Memory B cell (primary cell): ENCODE measurements around the gene ATP5MG.
"Not testable (repeated sequence)": the region's sequence is repeated elsewhere in the genome, so short reads cannot be mapped to it uniquely, and the experiment has no call there.

Experiments
- ATAC-seq: fragments of 150-1000 bp; cut with Tn5 transposase; 2 replicates; pipeline ENCODE4 v1.10.0; 2021; ENCODE audit warnings: low read depth, mild to moderate bottlenecking, moderate library complexity
- DNase-seq, 2 donors: peaks; one replicate each; pipeline ENCODE4 v3.0.0; 2022; ENCODE audit warnings: low spot score in 2 of 2
- H3K27ac Mint-ChIP-seq: one replicate; pipeline ENCODE4 v1.8.0; 2022; ENCODE audit warnings: mild to moderate bottlenecking, moderate library complexity, mixed read lengths
- H3K27me3 Mint-ChIP-seq: one replicate; pipeline ENCODE4 v1.8.0; 2022; ENCODE audit warnings: mixed read lengths
- H3K36me3 Mint-ChIP-seq: one replicate; pipeline ENCODE4 v1.8.0; 2022; ENCODE audit warnings: mild to moderate bottlenecking, mixed read lengths
- H3K4me1 Mint-ChIP-seq: one replicate; pipeline ENCODE4 v1.8.0; 2022; ENCODE audit warnings: mixed read lengths
- H3K4me3 Mint-ChIP-seq: one replicate; pipeline ENCODE4 v1.8.0; 2022; ENCODE audit warnings: mild to moderate bottlenecking, moderate library complexity, mixed read lengths
- H3K9me3 Mint-ChIP-seq: one replicate; pipeline ENCODE4 v1.8.0; 2022; ENCODE audit warnings: mixed read lengths

The ATP5MG gene

GRCh38 chr11:118383657-118384056, 17.7 kb upstream of the ATP5MG start:
- H3K9me3 Mint-ChIP-seq = no peaks in the 10 kb centered on the region
- no peaks in the 10 kb centered on the region for H3K27me3 Mint-ChIP-seq
- no peak for ATAC-seq
- no peak overlapping the region for H3K27ac Mint-ChIP-seq
- DNase-seq = no peak
- peaks cover 43% of the 10 kb centered on the region for H3K36me3 Mint-ChIP-seq
- no peak overlapping the region for H3K4me3 Mint-ChIP-seq
- H3K4me1 Mint-ChIP-seq = no peaks in the 10 kb centered on the region

GRCh38 chr11:118396097-118396501, 5.3 kb upstream of the ATP5MG start:
- Mint-ChIP-seq H3K4me3 (no peak overlapping the region), H3K9me3 (no peaks in the 10 kb centered on the region), H3K27me3 (no peaks in the 10 kb centered on the region), H3K27ac (peak overlapping the region; percentile 99), H3K36me3 (peaks cover 14% of the 10 kb centered on the region), H3K4me1 (peaks cover 12% of the 10 kb centered on the region)
- DNase-seq = no peak
- no peak for ATAC-seq

DNA sequence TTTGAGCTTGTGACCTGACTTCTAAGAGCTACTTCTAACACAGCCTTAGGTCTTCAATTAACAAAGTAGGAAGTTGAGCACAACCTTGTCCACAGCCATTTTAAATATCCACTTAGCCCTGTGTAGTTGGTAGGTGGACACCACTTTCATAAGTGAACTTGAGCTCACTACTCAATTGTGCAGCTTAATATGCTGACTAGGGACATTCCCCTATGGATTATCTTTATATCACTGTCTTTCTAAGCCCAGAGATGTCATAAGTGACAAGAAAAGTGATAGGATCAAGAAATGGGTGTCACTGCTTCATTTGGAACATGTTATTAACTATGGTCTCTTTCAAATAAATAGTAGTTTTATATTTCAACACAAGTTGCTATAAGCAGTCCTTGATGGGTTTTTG, 4.0 kb upstream of the ATP5MG start:
- no peak overlapping the region for H3K4me3 Mint-ChIP-seq
- peak overlapping the region; percentile 99 for H3K27ac Mint-ChIP-seq
- peaks cover 19% of the 10 kb centered on the region for H3K4me1 Mint-ChIP-seq
- DNase-seq (no peak), ATAC-seq (no peak)
- H3K36me3 Mint-ChIP-seq = peaks cover 11% of the 10 kb centered on the region
- no peaks in the 10 kb centered on the region for H3K9me3 Mint-ChIP-seq
- H3K27me3 Mint-ChIP-seq = no peaks in the 10 kb centered on the region

- no peak overlapping the region for H3K4me3 Mint-ChIP-seq
- peak; percentile 75 for ATAC-seq
- H3K27ac Mint-ChIP-seq = peak overlapping the region; percentile 99
- H3K36me3 Mint-ChIP-seq = peaks cover 9% of the 10 kb centered on the region
- peak in 1 of 2 donors; percentile 32 for DNase-seq
- no peaks in the 10 kb centered on the region for H3K27me3 Mint-ChIP-seq
- peaks cover 22% of the 10 kb centered on the region for H3K4me1 Mint-ChIP-seq
- no peaks in the 10 kb centered on the region for H3K9me3 Mint-ChIP-seq
Measured at GRCh38 chr11:118398791-118399559, 2.4 kb upstream of the ATP5MG start.

- H3K4me3 Mint-ChIP-seq = peak overlapping the region; percentile 91
- peak overlapping the region; percentile 99 for H3K27ac Mint-ChIP-seq
- ATAC-seq = no peak
- peaks cover 34% of the 10 kb centered on the region for H3K4me1 Mint-ChIP-seq
- no peak for DNase-seq
- H3K27me3 Mint-ChIP-seq = no peaks in the 10 kb centered on the region
- H3K36me3 Mint-ChIP-seq = peaks cover 5% of the 10 kb centered on the region
- H3K9me3 Mint-ChIP-seq = no peaks in the 10 kb centered on the region
Measured at GRCh38 chr11:118401880-118402590, 629 bp downstream of the ATP5MG start.

DNA sequence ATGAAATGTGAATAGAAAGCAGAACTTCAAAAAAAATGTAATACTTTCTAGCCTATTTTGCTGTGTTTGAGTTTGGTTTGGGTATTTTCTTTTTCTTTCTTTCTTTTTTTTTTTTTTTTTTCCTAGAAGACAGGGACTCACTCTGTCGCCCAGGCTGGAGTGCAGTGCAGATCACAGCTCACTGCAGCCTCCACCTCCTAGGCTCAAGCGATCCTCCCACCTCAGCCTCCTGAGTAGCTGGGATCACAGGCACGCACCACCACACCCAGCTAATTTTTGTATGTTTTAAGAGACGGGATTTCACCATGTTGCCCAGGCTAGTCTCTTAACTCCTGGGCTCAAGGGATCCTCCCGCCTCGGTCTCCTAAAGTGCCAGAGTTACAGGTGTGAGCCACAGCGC, 1.2 kb downstream of the ATP5MG start:
- peaks cover 34% of the 10 kb centered on the region for H3K4me1 Mint-ChIP-seq
- not testable (repeated sequence) for ATAC-seq

DNA sequence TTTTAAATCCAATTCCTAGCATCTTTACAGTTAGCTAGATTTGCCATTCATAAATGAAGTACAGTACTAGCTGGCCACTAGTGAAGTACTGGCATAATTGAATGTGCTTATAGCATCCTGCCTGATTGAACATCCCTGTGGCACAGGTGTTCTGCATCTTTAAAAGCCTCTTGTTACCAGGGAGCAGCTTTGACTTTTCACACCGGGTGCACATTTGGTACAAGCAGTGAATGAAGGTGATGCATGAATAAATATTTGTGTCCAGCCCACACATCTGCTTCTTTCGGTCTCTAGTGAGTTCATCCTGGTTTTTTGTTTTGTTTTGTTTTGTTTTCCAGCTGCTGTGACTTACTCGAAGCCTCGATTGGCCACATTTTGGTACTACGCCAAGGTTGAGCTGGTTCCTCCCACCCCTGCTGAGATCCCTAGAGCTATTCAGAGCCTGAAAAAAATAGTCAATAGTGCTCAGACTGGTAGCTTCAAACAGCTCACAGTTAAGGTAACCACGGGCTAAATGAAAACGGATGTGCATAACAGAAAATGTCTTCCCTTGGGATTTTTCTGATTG, 5.3 kb downstream of the ATP5MG start:
- Mint-ChIP-seq H3K27ac (peak overlapping the region; percentile 50), H3K36me3 (peaks cover 15% of the 10 kb centered on the region), H3K4me3 (no peak overlapping the region), H3K27me3 (no peaks in the 10 kb centered on the region), H3K9me3 (no peaks in the 10 kb centered on the region), H3K4me1 (peaks cover 31% of the 10 kb centered on the region)
- DNase-seq (no peak), ATAC-seq (no peak)

More for the DNA sequence above, 1.2 kb downstream of the ATP5MG start:
- not testable (repeated sequence) for H3K27ac Mint-ChIP-seq, H3K36me3 Mint-ChIP-seq, H3K27me3 Mint-ChIP-seq, H3K9me3 Mint-ChIP-seq, DNase-seq
- H3K4me3 Mint-ChIP-seq = peak overlapping the region; percentile 91

- DNase-seq (no peak), ATAC-seq (no peak)
- Mint-ChIP-seq H3K27me3 (no peaks in the 10 kb centered on the region), H3K27ac (peak overlapping the region; percentile 51), H3K36me3 (peaks cover 16% of the 10 kb centered on the region), H3K9me3 (no peaks in the 10 kb centered on the region), H3K4me3 (no peak overlapping the region), H3K4me1 (peaks cover 15% of the 10 kb centered on the region)
Measured at GRCh38 chr11:118410055-118410745, 8.8 kb downstream of the ATP5MG start.

- Mint-ChIP-seq H3K27ac (no peak overlapping the region), H3K4me1 (peaks cover 11% of the 10 kb centered on the region), H3K36me3 (peaks cover 14% of the 10 kb centered on the region), H3K9me3 (no peaks in the 10 kb centered on the region), H3K27me3 (no peaks in the 10 kb centered on the region), H3K4me3 (no peak overlapping the region)
- ATAC-seq (no peak), DNase-seq (no peak)
Measured at GRCh38 chr11:118411530-118411929, 10.1 kb downstream of the ATP5MG start.

GRCh38 chr11:118412921-118413320, 11.5 kb downstream of the ATP5MG start:
- H3K27me3 Mint-ChIP-seq = no peaks in the 10 kb centered on the region
- H3K9me3 Mint-ChIP-seq = no peaks in the 10 kb centered on the region
- peaks cover 14% of the 10 kb centered on the region for H3K36me3 Mint-ChIP-seq
- no peak for DNase-seq
- ATAC-seq = no peak
- H3K4me3 Mint-ChIP-seq = no peak overlapping the region
- no peak overlapping the region for H3K27ac Mint-ChIP-seq
- peaks cover 11% of the 10 kb centered on the region for H3K4me1 Mint-ChIP-seq

DNA sequence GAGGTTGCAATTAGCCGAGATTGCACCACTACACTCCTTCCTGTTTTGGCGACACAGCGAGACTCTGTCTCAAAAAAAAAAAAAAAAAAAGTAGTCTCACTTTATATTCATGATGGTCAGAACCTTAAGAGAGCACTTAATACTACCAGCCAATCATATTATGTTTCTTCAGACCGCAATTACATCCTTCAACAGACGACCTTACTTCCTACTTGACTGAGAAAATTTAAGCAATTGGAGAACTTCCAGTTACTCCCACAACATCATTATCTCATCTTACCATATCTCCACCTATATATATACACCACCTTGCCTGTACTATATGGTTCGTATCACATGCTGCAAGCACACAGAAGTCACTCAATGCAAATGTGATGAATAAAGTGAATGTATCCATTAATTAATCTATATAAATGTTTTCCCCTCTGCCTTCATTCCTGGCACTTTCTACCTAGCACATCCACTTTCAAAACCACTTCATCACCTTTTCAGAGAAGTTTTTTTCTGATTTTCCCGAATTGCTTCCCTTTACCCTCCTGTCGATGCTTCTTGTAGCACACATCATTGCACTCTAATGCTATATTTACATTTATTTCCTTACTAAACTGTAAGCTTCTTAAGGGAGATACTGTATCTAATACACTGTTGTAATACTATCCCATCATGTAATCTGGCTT, 13.8 kb downstream of the ATP5MG start:
- Mint-ChIP-seq H3K4me3 (no peak overlapping the region), H3K36me3 (peaks cover 10% of the 10 kb centered on the region), H3K27me3 (no peaks in the 10 kb centered on the region), H3K4me1 (peaks cover 10% of the 10 kb centered on the region), H3K27ac (no peak overlapping the region), H3K9me3 (no peaks in the 10 kb centered on the region)
- DNase-seq = no peak
- ATAC-seq = no peak

DNA sequence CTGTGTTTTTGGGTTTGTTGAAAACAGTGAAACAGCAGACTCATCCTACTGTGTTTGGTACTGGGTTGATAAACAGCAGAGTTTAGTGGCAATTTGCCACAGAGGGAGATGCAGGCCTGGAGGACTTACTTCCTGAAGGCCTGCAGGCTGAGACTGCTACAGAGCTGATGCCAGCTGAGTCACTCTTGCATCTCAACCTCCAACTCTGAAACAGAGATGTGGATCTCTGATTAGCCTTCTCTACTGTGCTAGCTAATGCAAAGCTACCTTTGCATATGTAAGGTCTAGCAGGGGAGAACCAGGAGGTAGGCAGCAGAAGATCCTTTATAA, 14.3 kb downstream of the ATP5MG start:
- no peak for ATAC-seq
- H3K9me3 Mint-ChIP-seq = no peaks in the 10 kb centered on the region
- peaks cover 6% of the 10 kb centered on the region for H3K36me3 Mint-ChIP-seq
- H3K4me1 Mint-ChIP-seq = peaks cover 5% of the 10 kb centered on the region
- H3K4me3 Mint-ChIP-seq = no peak overlapping the region
- H3K27ac Mint-ChIP-seq = no peak overlapping the region
- no peak for DNase-seq
- no peaks in the 10 kb centered on the region for H3K27me3 Mint-ChIP-seq

GRCh38 chr11:118416900-118417299, 15.5 kb downstream of the ATP5MG start:
- not testable (repeated sequence) for DNase-seq, H3K4me1 Mint-ChIP-seq, H3K36me3 Mint-ChIP-seq, H3K9me3 Mint-ChIP-seq, H3K27me3 Mint-ChIP-seq, H3K4me3 Mint-ChIP-seq, ATAC-seq, H3K27ac Mint-ChIP-seq

DNA sequence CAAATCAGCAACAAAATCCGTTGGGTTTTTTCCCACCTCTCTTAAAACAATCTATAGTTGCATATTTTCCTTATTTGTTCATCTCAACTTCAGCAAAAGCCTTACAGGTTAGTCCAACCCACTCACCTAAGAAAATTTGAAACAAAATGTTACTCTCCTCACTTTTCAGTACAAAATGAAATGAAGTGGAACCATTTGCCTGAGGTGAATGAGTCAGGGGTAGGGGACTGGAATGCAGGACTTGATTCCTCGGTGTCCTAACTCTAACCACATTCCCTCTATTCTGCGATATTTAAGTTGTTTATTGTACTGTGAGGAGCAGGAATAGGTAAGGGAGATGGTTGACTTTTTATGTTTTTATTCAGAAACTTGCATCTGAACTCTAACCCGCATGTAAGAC, 16.4 kb downstream of the ATP5MG start:
- H3K4me1 Mint-ChIP-seq = peaks cover 2% of the 10 kb centered on the region
- no peaks in the 10 kb centered on the region for H3K9me3 Mint-ChIP-seq
- peaks cover 5% of the 10 kb centered on the region for H3K36me3 Mint-ChIP-seq
- no peak overlapping the region for H3K4me3 Mint-ChIP-seq
- DNase-seq = no peak
- ATAC-seq = no peak
- H3K27ac Mint-ChIP-seq = no peak overlapping the region
- H3K27me3 Mint-ChIP-seq = no peaks in the 10 kb centered on the region
